ENCODE data around the gene GINM1.

- TF ChIP-seq CTCF (conservative IDR thresholded peaks at IDR 0.05; ENCODE audit: low read depth, low read length) = no peak
- no peak for TF ChIP-seq EZH2 (IDR thresholded peaks at IDR 0.05; ENCODE audit: borderline replicate concordance, low read depth, low read length, poor library complexity, severe bottlenecking)
These were observed 26.8 kb downstream of the GINM1 start for GRCh38 chr6:149592983-149593382.

All from A673 (cell line).